ENCODE measurements around the gene WASF2. TPM values are rescaled to one million over a fixed set of nuclear protein-coding genes. Genes with fewer than 3 reads are reported as not detected.

Gene WASF2
- total RNA-seq, 1 donor from 2014 or later = 35.0 TPM

DNA sequence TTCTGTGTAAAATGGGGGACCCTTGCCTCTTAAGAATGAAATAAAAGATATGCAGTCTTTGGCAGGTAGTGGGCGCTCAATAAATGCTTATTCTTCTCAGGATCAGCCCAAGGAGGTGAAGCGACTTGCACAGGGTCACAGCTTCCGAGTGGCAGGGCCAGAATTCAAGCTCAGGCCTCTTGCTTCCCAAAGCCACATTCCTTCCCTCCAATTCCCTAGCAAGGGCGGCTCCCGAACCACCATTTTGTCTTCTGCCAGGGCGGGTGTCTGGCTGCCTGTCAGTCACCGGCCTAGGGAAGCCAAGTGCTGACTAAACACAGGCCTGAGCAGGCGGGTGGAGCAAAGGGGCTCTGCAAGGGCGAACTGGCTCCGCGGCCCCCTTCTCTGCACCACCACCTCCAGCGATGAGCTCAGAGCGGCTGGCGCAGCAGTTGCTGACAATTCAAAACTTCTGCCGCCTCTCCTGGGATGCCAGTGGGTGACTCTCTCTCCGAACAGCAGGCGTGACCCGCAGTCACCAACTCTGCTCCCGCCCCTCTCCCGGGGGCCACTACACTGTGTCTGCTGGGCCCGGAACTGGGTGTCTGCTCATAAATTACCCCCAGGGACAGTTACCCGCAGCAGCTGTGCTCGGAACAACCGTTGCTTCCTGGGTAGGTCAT is 86.8 kb downstream of the WASF2 start:
- no peak overlapping the region for H3K4me2 ChIP-seq
- no peaks in the 10 kb centered on the region for H3K79me2 ChIP-seq (ENCODE audit: low read depth)
- no peaks in the 10 kb centered on the region for H3K36me3 ChIP-seq
- H3K27ac Mint-ChIP-seq = peak overlapping the region; percentile 33
- no peaks in the 10 kb centered on the region for H3K9me3 ChIP-seq (ENCODE audit: low read depth)
- peaks cover 11% of the 10 kb centered on the region for H3K36me3 Mint-ChIP-seq
- no peak overlapping the region for H3K4me3 ChIP-seq
- DNase-seq (ENCODE audit: low spot score) = peak; percentile 52
- H3F3A ChIP-seq (ENCODE audit: low read depth) = peaks cover 71% of the 10 kb centered on the region
- TF ChIP-seq EZH2phosphoT487 (IDR thresholded peaks at IDR 0.05) = no peak
- no peak for TF ChIP-seq EZH2 (IDR thresholded peaks at IDR 0.05)
- TF ChIP-seq, protein P1, sequence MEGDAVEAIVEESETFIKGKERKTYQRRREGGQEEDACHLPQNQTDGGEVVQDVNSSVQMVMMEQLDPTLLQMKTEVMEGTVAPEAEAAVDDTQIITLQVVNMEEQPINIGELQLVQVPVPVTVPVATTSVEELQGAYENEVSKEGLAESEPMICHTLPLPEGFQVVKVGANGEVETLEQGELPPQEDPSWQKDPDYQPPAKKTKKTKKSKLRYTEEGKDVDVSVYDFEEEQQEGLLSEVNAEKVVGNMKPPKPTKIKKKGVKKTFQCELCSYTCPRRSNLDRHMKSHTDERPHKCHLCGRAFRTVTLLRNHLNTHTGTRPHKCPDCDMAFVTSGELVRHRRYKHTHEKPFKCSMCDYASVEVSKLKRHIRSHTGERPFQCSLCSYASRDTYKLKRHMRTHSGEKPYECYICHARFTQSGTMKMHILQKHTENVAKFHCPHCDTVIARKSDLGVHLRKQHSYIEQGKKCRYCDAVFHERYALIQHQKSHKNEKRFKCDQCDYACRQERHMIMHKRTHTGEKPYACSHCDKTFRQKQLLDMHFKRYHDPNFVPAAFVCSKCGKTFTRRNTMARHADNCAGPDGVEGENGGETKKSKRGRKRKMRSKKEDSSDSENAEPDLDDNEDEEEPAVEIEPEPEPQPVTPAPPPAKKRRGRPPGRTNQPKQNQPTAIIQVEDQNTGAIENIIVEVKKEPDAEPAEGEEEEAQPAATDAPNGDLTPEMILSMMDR (IDR thresholded peaks at IDR 0.05) = peak; percentile 36
- peaks cover 68% of the 10 kb centered on the region for H3K4me1 ChIP-seq
- H3K9me3 Mint-ChIP-seq = no peaks in the 10 kb centered on the region
- H3K27me3 Mint-ChIP-seq (ENCODE audit: insufficient read depth, low read depth) = peaks cover 5% of the 10 kb centered on the region
- H3K9ac ChIP-seq = no peak overlapping the region
- H3K4me1 Mint-ChIP-seq = peaks cover 69% of the 10 kb centered on the region
- H3K4me3 Mint-ChIP-seq = no peak overlapping the region
- H3K27me3 ChIP-seq = no peaks in the 10 kb centered on the region
- H3K27ac ChIP-seq = no peak overlapping the region
- no peak overlapping the region for H2AFZ ChIP-seq (replicated peaks)
- H4K20me1 ChIP-seq (ENCODE audit: low read depth) = peaks cover 6% of the 10 kb centered on the region

DNA sequence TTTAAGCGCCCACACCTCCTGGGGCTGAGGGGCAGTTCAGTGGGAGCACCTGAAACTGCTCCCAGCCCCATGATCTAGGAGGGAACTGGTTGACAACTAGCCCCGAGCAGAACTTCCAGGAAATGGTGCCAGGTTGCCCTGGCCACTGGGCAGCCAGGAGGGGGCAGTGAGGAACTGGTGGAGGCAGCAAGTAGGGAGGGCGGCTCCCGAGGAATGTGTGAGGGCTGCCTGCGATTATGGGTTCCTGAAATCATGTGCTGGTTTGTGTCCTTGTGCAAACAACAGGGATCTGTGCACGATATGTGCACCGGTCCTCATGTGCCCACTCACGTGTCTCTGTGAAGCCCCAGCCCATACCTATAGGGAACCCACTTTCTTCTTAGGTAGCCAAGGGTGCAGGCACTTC is 87.6 kb downstream of the WASF2 start:
- Histone ChIP-seq H3K4me1 (peaks cover 67% of the 10 kb centered on the region), H3K27me3 (no peaks in the 10 kb centered on the region), H3K79me2 (ENCODE audit: low read depth) (no peaks in the 10 kb centered on the region), H3K27ac (peak overlapping the region; percentile 13), H3K9me3 (ENCODE audit: low read depth) (no peaks in the 10 kb centered on the region), H4K20me1 (ENCODE audit: low read depth) (peaks cover 6% of the 10 kb centered on the region), H2AFZ (replicated peaks) (no peak overlapping the region), H3F3A (ENCODE audit: low read depth) (peaks cover 63% of the 10 kb centered on the region), H3K36me3 (no peaks in the 10 kb centered on the region), H3K9ac (no peak overlapping the region), H3K4me3 (no peak overlapping the region), H3K4me2 (no peak overlapping the region)
- H3K9me3 Mint-ChIP-seq = no peaks in the 10 kb centered on the region
- H3K4me3 Mint-ChIP-seq = no peak overlapping the region
- H3K27me3 Mint-ChIP-seq (ENCODE audit: insufficient read depth, low read depth) = peaks cover 5% of the 10 kb centered on the region
- H3K4me1 Mint-ChIP-seq = peaks cover 77% of the 10 kb centered on the region
- peaks cover 6% of the 10 kb centered on the region for H3K36me3 Mint-ChIP-seq
- DNase-seq (ENCODE audit: low spot score) = peak; percentile 59
- H3K27ac Mint-ChIP-seq = no peak overlapping the region
- no peak for TF ChIP-seq EZH2 (IDR thresholded peaks at IDR 0.05)
- TF ChIP-seq, protein P1 (IDR thresholded peaks at IDR 0.05) = peak; percentile 56

DNA sequence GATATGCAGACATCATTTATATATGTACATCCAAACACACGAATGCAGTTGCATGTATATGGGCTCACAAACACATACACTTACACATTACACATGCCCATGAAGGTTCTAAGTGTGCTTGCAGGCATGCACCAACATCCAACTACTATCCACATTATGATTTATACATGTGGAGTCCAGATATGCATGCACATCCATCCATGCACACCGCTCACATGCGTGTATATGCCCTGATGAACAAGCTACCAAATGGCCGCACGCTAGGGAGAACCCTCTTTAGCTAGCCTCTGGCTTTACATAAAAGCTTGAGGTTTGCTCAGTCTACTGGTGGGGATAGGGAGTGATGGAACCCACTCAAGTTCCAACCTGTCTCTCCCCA is 89.0 kb downstream of the WASF2 start:
- Mint-ChIP-seq H3K27ac (no peak overlapping the region), H3K27me3 (ENCODE audit: insufficient read depth, low read depth) (peaks cover 11% of the 10 kb centered on the region), H3K4me3 (no peak overlapping the region), H3K9me3 (no peaks in the 10 kb centered on the region), H3K36me3 (peaks cover 4% of the 10 kb centered on the region), H3K4me1 (peaks cover 68% of the 10 kb centered on the region)
- Histone ChIP-seq H4K20me1 (ENCODE audit: low read depth) (no peaks in the 10 kb centered on the region), H3K79me2 (ENCODE audit: low read depth) (no peaks in the 10 kb centered on the region), H3K4me1 (peaks cover 54% of the 10 kb centered on the region), H3K9ac (no peak overlapping the region), H3K27me3 (no peaks in the 10 kb centered on the region), H3F3A (ENCODE audit: low read depth) (peaks cover 49% of the 10 kb centered on the region), H3K9me3 (ENCODE audit: low read depth) (no peaks in the 10 kb centered on the region), H3K4me2 (no peak overlapping the region), H3K4me3 (no peak overlapping the region), H3K36me3 (no peaks in the 10 kb centered on the region), H2AFZ (replicated peaks) (no peak overlapping the region), H3K27ac (no peak overlapping the region)
- no peak for TF ChIP-seq EZH2phosphoT487 (IDR thresholded peaks at IDR 0.05)
- DNase-seq (ENCODE audit: low spot score) = no peak

Measured in neural progenitor cell (in vitro differentiated cells).